Glutamatergic neuron (in vitro differentiated cells): ENCODE measurements around the gene COG2. TPM values are rescaled to one million over a fixed set of nuclear protein-coding genes. Genes with fewer than 3 reads are reported as not detected.

Experiments
- DNase-seq: peaks from one replicate; pipeline ENCODE4 v3.0.0; 2022
- H3K27ac Mint-ChIP-seq: one replicate; pipeline ENCODE4 v1.8.0; 2020; ENCODE audit warnings: mild to moderate bottlenecking, mixed read lengths, inconsistent platforms; ENCODE audit not compliant: unreplicated experiment
- H3K27me3 Mint-ChIP-seq: one replicate; pipeline ENCODE4 v1.8.0; 2020; ENCODE audit warnings: mild to moderate bottlenecking, moderate library complexity, mixed read lengths, inconsistent platforms; ENCODE audit not compliant: unreplicated experiment
- H3K36me3 Mint-ChIP-seq: one replicate; pipeline ENCODE4 v1.8.0; 2020; ENCODE audit warnings: mild to moderate bottlenecking, mixed read lengths, inconsistent platforms; ENCODE audit not compliant: unreplicated experiment
- H3K4me1 Mint-ChIP-seq: one replicate; pipeline ENCODE4 v1.8.0; 2020; ENCODE audit warnings: mild to moderate bottlenecking, low read depth, mixed read lengths, inconsistent platforms; ENCODE audit not compliant: unreplicated experiment
- H3K4me3 Mint-ChIP-seq: one replicate; pipeline ENCODE4 v1.8.0; 2020; ENCODE audit warnings: mild to moderate bottlenecking, mixed read lengths, inconsistent platforms; ENCODE audit not compliant: unreplicated experiment
- H3K9me3 Mint-ChIP-seq: one replicate; pipeline ENCODE4 v1.8.0; 2020; ENCODE audit warnings: mild to moderate bottlenecking, moderate library complexity, mixed read lengths, inconsistent platforms; ENCODE audit not compliant: unreplicated experiment
- CTCF ChIP-seq: fragments of 200-600 bp; sonication (generic); IDR thresholded peaks from one replicate; pipeline ENCODE4 v1.5.0; 2021; ENCODE audit not compliant: partially characterized antibody, unreplicated experiment
- total RNA-seq: library from RNA; stranded (reverse); fragmentation: NEBNext Ultra II Directional; extraction: Animal tissue kit (Norgen Biotek cat#: 25700); gene quantifications from one replicate; pipeline ENCODE4 v1.2.1, GENCODE V29; 2021; ENCODE audit not compliant: unreplicated experiment

COG2 gene
- total RNA-seq, 1 donor from 2014 or later = 29.0 TPM

DNA sequence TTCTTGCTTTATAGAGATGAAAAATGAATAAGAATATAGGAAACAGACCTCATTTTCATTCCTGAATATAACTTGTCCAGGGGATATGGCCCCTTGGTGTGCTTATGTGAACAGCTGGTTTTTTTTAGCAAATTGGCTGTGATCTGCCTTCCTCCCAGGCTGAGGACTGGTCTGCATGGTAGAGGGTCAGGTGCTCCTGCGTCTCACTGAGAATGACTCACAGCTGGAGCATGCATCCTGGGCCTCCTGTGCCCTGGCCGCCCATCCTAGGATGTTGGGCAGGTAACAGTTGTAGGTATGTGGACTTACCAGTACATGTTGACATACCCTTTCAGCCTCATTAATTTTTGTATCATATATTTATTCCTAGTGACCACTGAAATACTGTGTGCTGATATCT is 41.9 kb downstream of the COG2 start:
- no peak overlapping the region for H3K27ac Mint-ChIP-seq
- no peaks in the 10 kb centered on the region for H3K36me3 Mint-ChIP-seq

DNA sequence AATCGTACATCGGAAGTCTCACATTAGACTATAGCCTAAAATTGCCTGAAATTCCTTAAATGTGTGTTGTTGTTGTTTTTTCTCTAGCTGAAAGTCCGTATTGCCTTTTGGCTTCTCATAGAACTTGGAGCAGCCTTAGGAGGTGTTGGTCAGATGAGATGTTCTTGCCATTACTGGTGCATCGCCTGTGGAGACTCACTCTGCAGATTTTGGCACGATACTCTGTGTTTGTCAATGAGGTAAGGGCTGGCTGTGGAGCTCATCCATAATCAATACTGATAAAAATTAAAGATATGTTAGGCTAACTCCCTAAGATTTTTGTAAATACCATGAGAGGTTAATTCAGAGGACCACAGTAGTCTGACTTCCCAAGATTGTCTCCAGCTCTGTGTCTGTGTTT is 42.7 kb downstream of the COG2 start:
- Mint-ChIP-seq H3K4me3 (no peak overlapping the region), H3K4me1 (peaks cover 9% of the 10 kb centered on the region), H3K36me3 (no peaks in the 10 kb centered on the region), H3K27me3 (peaks cover 4% of the 10 kb centered on the region), H3K27ac (no peak overlapping the region), H3K9me3 (no peaks in the 10 kb centered on the region)
- TF ChIP-seq CTCF = no peak
- no peak for DNase-seq

More for the DNA sequence above, 41.9 kb downstream of the COG2 start:
- no peak overlapping the region for H3K4me3 Mint-ChIP-seq
- H3K27me3 Mint-ChIP-seq = peaks cover 4% of the 10 kb centered on the region
- TF ChIP-seq CTCF = no peak
- no peaks in the 10 kb centered on the region for H3K9me3 Mint-ChIP-seq
- peaks cover 13% of the 10 kb centered on the region for H3K4me1 Mint-ChIP-seq
- no peak for DNase-seq

- Mint-ChIP-seq H3K27ac (no peak overlapping the region), H3K36me3 (no peaks in the 10 kb centered on the region), H3K9me3 (peaks cover 2% of the 10 kb centered on the region), H3K4me1 (peaks cover 10% of the 10 kb centered on the region), H3K4me3 (no peak overlapping the region), H3K27me3 (peaks cover 3% of the 10 kb centered on the region)
- no peak for TF ChIP-seq CTCF
- no peak for DNase-seq
These were observed 44.5 kb downstream of the COG2 start for GRCh38 chr1:230686747-230687146.

DNA sequence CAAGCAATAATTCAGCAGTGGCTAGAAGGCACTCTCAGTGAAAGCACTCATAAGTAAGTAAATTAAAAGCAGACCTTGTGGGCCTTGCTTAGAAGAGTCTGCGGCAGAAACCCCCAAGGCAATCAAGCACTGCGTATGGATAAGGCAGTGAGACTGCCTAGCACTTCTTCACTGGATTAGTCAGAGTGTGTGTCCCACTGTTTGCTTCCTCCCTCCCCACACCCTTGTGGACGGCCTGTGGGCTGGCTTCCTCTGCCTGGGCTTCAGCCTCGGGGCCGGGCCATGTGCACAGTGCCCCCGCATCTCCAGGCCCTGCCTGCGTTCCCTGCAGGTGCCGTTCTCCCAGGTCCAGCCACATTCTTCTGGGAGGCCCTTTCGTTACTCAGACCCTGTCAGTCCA is 47.8 kb downstream of the COG2 start:
- H3K4me1 Mint-ChIP-seq = peaks cover 1% of the 10 kb centered on the region
- H3K9me3 Mint-ChIP-seq = peaks cover 4% of the 10 kb centered on the region
- H3K4me3 Mint-ChIP-seq = no peak overlapping the region
- no peak for TF ChIP-seq CTCF
- no peak for DNase-seq
- H3K27ac Mint-ChIP-seq = no peak overlapping the region
- H3K36me3 Mint-ChIP-seq = no peaks in the 10 kb centered on the region
- H3K27me3 Mint-ChIP-seq = peaks cover 4% of the 10 kb centered on the region

GRCh38 chr1:230691615-230692014 is 49.3 kb downstream of the COG2 start:
- Mint-ChIP-seq H3K9me3 (peaks cover 4% of the 10 kb centered on the region), H3K27me3 (peaks cover 4% of the 10 kb centered on the region), H3K4me3 (peak overlapping the region; percentile 2), H3K36me3 (no peaks in the 10 kb centered on the region), H3K4me1 (peaks cover 1% of the 10 kb centered on the region), H3K27ac (no peak overlapping the region)
- no peak for TF ChIP-seq CTCF
- no peak for DNase-seq
